Astrocyte of the cerebellum (primary cell): ENCODE results near the gene MLXIP.

ENCODE experiments used
- DNase-seq: peaks from one replicate; pipeline ENCODE4 v3.0.0-alpha.2; 2011; ENCODE audit warnings: low read depth
- H3K4me3 ChIP-seq: 2 replicates; pipeline ENCODE4 v1.5.1; 2011; ENCODE audit warnings: mild to moderate bottlenecking, low read depth, low read length, moderate library complexity
- in situ Hi-C: cut with HindIII; loops from 2 replicates; pipeline ENCODE4 v1.10.0; 2017; ENCODE audit warnings: low sequenced_read_pairs
- TF ChIP-seq, protein P1 (sequence below): IDR thresholded peaks from 2 replicates; pipeline ENCODE4 v1.5.1; 2012; ENCODE audit warnings: low read length, low read depth, moderate library complexity, mild to moderate bottlenecking; ENCODE audit errors: missing control alignments

Gene MLXIP

DNA sequence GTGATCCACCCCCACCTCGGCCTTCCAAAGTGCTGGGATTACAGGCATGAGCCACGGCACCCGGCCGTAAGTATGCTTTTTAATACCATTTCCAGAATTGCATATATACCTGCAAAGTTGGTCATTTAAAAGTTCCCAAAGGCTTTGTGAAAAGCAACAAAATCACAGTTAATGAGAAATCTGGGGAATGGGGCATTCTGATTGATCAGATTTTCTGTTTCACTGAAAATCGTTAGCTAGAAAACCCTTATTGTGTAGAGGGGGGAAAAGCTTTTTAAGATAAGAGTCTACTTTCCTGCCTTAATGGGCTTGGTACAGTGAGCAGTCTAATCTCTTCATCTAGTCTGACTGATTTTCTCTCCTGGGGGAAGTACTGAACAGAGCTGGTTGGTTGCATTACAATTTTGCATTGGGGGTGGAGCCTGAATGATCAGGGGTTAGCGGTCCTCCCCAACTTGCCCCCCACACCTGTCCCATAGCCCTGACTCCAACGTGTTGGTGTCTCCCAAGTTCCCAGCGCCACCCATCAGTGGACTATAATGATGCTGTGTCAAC lies 71.6 kb downstream of the MLXIP start:
- in situ Hi-C loops, result no loop called here
- TF ChIP-seq, protein P1, sequence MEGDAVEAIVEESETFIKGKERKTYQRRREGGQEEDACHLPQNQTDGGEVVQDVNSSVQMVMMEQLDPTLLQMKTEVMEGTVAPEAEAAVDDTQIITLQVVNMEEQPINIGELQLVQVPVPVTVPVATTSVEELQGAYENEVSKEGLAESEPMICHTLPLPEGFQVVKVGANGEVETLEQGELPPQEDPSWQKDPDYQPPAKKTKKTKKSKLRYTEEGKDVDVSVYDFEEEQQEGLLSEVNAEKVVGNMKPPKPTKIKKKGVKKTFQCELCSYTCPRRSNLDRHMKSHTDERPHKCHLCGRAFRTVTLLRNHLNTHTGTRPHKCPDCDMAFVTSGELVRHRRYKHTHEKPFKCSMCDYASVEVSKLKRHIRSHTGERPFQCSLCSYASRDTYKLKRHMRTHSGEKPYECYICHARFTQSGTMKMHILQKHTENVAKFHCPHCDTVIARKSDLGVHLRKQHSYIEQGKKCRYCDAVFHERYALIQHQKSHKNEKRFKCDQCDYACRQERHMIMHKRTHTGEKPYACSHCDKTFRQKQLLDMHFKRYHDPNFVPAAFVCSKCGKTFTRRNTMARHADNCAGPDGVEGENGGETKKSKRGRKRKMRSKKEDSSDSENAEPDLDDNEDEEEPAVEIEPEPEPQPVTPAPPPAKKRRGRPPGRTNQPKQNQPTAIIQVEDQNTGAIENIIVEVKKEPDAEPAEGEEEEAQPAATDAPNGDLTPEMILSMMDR, result no peak
- H3K4me3 ChIP-seq, result no peak overlapping the region
- DNase-seq, result no peak

DNA sequence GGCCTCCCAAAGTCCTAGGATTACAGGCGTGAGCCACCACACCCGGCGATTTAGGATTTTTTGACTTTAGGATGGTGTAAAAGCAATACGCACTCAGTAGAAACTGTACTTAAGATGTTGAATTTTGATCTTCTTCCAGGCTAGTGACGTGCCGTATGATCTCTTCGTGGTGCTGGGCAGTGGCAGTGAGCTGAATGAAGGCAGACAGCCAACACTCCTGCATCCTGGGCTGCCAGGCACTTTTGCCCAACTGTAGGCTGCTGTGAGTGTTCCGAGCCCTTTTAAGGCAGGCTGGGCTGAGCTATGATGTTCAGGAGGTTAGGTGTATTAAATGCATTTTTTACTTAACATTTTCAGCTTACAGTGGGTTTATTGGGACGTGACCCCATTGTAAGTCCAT lies 74.2 kb downstream of the MLXIP start:
- TF ChIP-seq, protein P1, result no peak
- DNase-seq, result no peak
- no peak overlapping the region for H3K4me3 ChIP-seq
- in situ Hi-C loops, result no loop called here

GRCh38 chr12:122155705-122156104 lies 77.1 kb downstream of the MLXIP start:
- TF ChIP-seq, protein P1, result no peak
- in situ Hi-C loops, result no loop called here
- no peak for DNase-seq
- H3K4me3 ChIP-seq, result no peak overlapping the region

DNA sequence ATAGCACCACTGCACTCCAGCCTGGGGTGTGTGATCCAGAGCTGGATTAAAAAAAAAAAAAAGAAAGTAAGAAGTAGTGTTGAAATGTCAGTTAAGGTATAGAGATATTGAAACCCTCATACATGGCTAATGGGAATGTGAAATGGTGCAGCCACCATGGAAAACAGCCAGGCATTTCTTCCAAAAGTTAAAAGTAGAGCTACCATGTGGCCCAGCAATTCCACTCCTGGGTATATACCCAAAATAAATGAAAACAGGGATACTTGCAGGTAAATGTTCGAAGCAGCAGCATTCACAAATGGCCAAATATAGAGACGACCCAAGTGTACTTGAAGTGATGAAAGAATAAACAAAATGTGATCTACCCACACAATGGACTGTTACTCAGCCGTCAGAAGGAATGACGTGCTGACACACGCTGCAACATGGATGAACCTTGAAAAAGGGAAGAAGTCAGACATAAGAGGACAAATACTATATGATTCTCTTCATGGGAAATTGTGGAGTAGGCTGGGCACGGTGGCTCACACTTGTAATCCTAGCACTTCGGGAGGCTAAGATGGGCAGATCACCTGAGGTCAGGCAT lies 80.2 kb downstream of the MLXIP start:
- no peak overlapping the region for H3K4me3 ChIP-seq
- DNase-seq, result no peak
- in situ Hi-C loops, result no loop called here
- TF ChIP-seq, protein P1, result no peak

DNA sequence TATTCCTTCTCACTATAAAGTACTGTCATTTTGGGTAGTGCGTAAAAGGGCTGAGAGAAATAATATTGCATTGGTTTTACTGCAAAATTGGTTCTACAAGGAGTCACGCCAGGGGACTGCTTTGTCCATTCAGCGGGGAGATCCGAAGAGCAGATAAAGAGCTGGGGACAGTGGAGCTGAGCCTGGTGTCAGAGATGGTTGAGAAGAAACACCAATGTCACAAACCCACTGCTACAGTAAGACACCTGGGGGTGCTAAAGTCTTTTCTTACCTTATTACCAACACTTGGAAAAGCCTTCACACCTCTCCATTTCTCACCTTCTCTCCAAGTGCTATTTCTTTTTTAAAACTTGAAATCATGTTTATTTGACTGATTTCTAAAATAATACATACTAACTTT lies 81.3 kb downstream of the MLXIP start:
- in situ Hi-C loops, result no loop called here
- no peak overlapping the region for H3K4me3 ChIP-seq
- no peak for DNase-seq
- TF ChIP-seq, protein P1, result no peak

DNA sequence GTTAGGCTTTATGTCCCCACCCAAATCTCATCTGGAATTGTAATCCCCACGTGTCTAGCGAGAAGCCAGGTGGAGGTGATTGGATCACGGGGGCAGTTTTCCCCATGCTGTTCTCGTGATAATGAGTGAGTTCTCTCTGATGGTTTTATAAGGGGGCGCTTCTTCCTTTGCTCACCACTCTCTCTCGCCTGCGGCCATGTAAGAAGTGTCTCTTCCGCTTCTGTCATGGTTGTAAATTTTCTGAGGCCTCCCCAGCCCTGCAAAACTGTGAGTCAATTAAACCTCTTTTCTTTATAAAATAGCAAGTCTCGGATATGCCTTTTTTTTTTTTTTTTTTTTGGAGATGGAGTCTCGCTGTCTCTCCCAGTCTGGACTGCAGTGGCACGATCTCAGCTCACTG lies 82.2 kb downstream of the MLXIP start:
- in situ Hi-C loops, result no loop called here
- no peak for DNase-seq
- H3K4me3 ChIP-seq, result no peak overlapping the region
- TF ChIP-seq, protein P1, result no peak
